ENCODE measurements around the gene ST6GALNAC4. TPM values are rescaled to one million over a fixed set of nuclear protein-coding genes. Genes with fewer than 3 reads are reported as not detected.

Gene ST6GALNAC4
- polyA plus RNA-seq, 3 donors = 8.9 to 14.0 (median 10.3) TPM

GRCh38 chr9:127878001-127878651 lies 38.7 kb downstream of the ST6GALNAC4 start:
- peak overlapping the region; percentile 63 for H3K4me2 ChIP-seq (replicated peaks; ENCODE audit: extremely low read depth, low read length, poor library complexity, severe bottlenecking)
- H3K79me2 ChIP-seq (ENCODE audit: insufficient read depth, low read length) = no peaks in the 10 kb centered on the region
- H4K20me1 ChIP-seq (ENCODE audit: insufficient read depth, low read length) = no peaks in the 10 kb centered on the region
- peaks cover 6 to 20% of the 10 kb centered on the region in 2 donors for H3K27me3 ChIP-seq (ENCODE audit: control insufficient read depth in 2 of 2, insufficient read depth in 2 of 2, low read length in 2 of 2)
- peak overlapping the region in 1 of 3 experiments; percentile 46 for H3K4me3 ChIP-seq (replicated peaks in 1 of 3; ENCODE audit: low read depth in 2 of 3, low read length in 3 of 3)
- no peak for DNase-seq
- Mint-ChIP-seq H3K27me3 (ENCODE audit: low read depth in 3 of 3) (peaks cover 16 to 25% (median 18%) of the 10 kb centered on the region in 3 donors), H3K9me3 (peaks cover 0 to 5% (median 0%) of the 10 kb centered on the region in 7 donors), H3K27ac (peak overlapping the region in 1 of 7 donors; percentile 54), H3K4me1 (peaks cover 11% of the 10 kb centered on the region), H3K36me3 (no peaks in the 10 kb centered on the region), H3K4me3 (peak overlapping the region in 1 of 2 donors; percentile 82)
- H3K36me3 ChIP-seq (replicated peaks in 1 of 2; ENCODE audit: control insufficient read depth in 1 of 2, insufficient read depth in 2 of 2, low read length in 2 of 2) = no peaks in the 10 kb centered on the region
- no peak overlapping the region for H3K27ac ChIP-seq (ENCODE audit: low read depth in 1 of 2, low read length in 2 of 2)
- H3K4me1 ChIP-seq (ENCODE audit: control insufficient read depth in 1 of 2, insufficient read depth in 2 of 2, low read length in 2 of 2) = peaks cover 3 to 10% of the 10 kb centered on the region in 2 donors
- 82% methylated on average over 13 of the region's 18 CpGs for WGBS (ENCODE audit: insufficient coverage)
- H3K9me3 ChIP-seq (replicated peaks in 1 of 2; ENCODE audit: control insufficient read depth in 1 of 2, insufficient read depth in 1 of 2, low read length in 2 of 2) = no peaks in the 10 kb centered on the region
- intact Hi-C loops (cut with micrococcal nuclease) = loop anchor here in 1 of 2 donors (10.0 kb wide), 1 partner anchor 373 kb away; no protein-coding TSS in a partner anchor
- no peak for TF ChIP-seq CTCF (IDR thresholded peaks at IDR 0.05)
- no peak overlapping the region for H3K9ac ChIP-seq (ENCODE audit: insufficient read depth, low read length, poor library complexity, severe bottlenecking)
- no peak overlapping the region for H2AFZ ChIP-seq (ENCODE audit: insufficient read depth, low read depth, low read length, poor library complexity, severe bottlenecking)

GRCh38 chr9:127877566-127877998 lies 39.3 kb downstream of the ST6GALNAC4 start, which contains the start of gene AK1:
AK1 (minus strand) TSS chr9:127877675; CDS start chr9:127874617, 3,058 bp downstream.
- H3K36me3 ChIP-seq (replicated peaks in 1 of 2; ENCODE audit: control insufficient read depth in 1 of 2, insufficient read depth in 2 of 2, low read length in 2 of 2) = no peaks in the 10 kb centered on the region
- peak within 1 kb of the TSS in 1 of 2 donors; percentile 84 for H3K4me3 Mint-ChIP-seq
- peaks cover 3 to 10% of the 10 kb centered on the region in 2 donors for H3K4me1 ChIP-seq (ENCODE audit: control insufficient read depth in 1 of 2, insufficient read depth in 2 of 2, low read length in 2 of 2)
- peaks cover 8% of the 10 kb centered on the region for H3K4me1 Mint-ChIP-seq
- H3K9me3 Mint-ChIP-seq = peaks cover 0 to 5% (median 0%) of the 10 kb centered on the region in 7 donors
- H4K20me1 ChIP-seq (ENCODE audit: insufficient read depth, low read length) = no peaks in the 10 kb centered on the region
- no peak for DNase-seq
- WGBS (ENCODE audit: insufficient coverage) = 2% methylated on average over 40 of the region's 44 CpGs
- intact Hi-C loops (cut with micrococcal nuclease) = loop anchor here in 1 of 2 donors (10.0 kb wide), 1 partner anchor 373 kb away; no protein-coding TSS in a partner anchor
- H3K79me2 ChIP-seq (ENCODE audit: insufficient read depth, low read length) = no peaks in the 10 kb centered on the region
- no peaks in the 10 kb centered on the region for H3K36me3 Mint-ChIP-seq
- peaks cover 6 to 20% of the 10 kb centered on the region in 2 donors for H3K27me3 ChIP-seq (ENCODE audit: control insufficient read depth in 2 of 2, insufficient read depth in 2 of 2, low read length in 2 of 2)
- H3K27me3 Mint-ChIP-seq (ENCODE audit: low read depth in 3 of 3) = peaks cover 16 to 25% (median 18%) of the 10 kb centered on the region in 3 donors
- TF ChIP-seq CTCF (IDR thresholded peaks at IDR 0.05) = no peak
- peak within 1 kb of the TSS in 2 of 7 donors; percentile 50 to 54 for H3K27ac Mint-ChIP-seq
- H3K9me3 ChIP-seq (replicated peaks in 1 of 2; ENCODE audit: control insufficient read depth in 1 of 2, insufficient read depth in 1 of 2, low read length in 2 of 2) = no peaks in the 10 kb centered on the region
- H3K27ac ChIP-seq (ENCODE audit: low read depth in 1 of 2, low read length in 2 of 2) = no peak within 1 kb of the TSS
- no peak within 1 kb of the TSS for H2AFZ ChIP-seq (ENCODE audit: insufficient read depth, low read depth, low read length, poor library complexity, severe bottlenecking)
- peak within 1 kb of the TSS in 1 of 3 experiments; percentile 46 for H3K4me3 ChIP-seq (replicated peaks in 1 of 3; ENCODE audit: low read depth in 2 of 3, low read length in 3 of 3)
- peak within 1 kb of the TSS; percentile 8 for H3K9ac ChIP-seq (ENCODE audit: insufficient read depth, low read length, poor library complexity, severe bottlenecking)
- H3K4me2 ChIP-seq (replicated peaks; ENCODE audit: extremely low read depth, low read length, poor library complexity, severe bottlenecking) = peak within 1 kb of the TSS; percentile 63
